Measurements from ENCODE around the gene RNU5B-1.

The RNU5B-1 gene

GRCh38 chr15:65329288-65329983 is 25.0 kb downstream of the RNU5B-1 start:
- DNase-seq: no peak

GRCh38 chr15:65329984-65330735 is 25.7 kb downstream of the RNU5B-1 start:
- no peak for DNase-seq

- DNase-seq: no peak
Observed at GRCh38 chr15:65330934-65331645, 26.6 kb downstream of the RNU5B-1 start.

GRCh38 chr15:65331811-65332210 is 27.3 kb downstream of the RNU5B-1 start:
- no peak for DNase-seq

GRCh38 chr15:65332391-65333147 is 28.1 kb downstream of the RNU5B-1 start:
- no peak for DNase-seq

GRCh38 chr15:65333148-65333820 is 28.8 kb downstream of the RNU5B-1 start:
- no peak for DNase-seq

- DNase-seq: no peak
Observed at GRCh38 chr15:65333856-65334255, 29.4 kb downstream of the RNU5B-1 start.

GRCh38 chr15:65334586-65335231 is 30.2 kb downstream of the RNU5B-1 start:
- DNase-seq: no peak

GRCh38 chr15:65335278-65336055 is 31.0 kb downstream of the RNU5B-1 start:
- DNase-seq: no peak

- DNase-seq: peak; percentile 15
Observed at GRCh38 chr15:65336493-65337435, 32.3 kb downstream of the RNU5B-1 start.

- no peak for DNase-seq
Observed at GRCh38 chr15:65337436-65338070, 33.1 kb downstream of the RNU5B-1 start.

GRCh38 chr15:65338366-65338765 is 33.9 kb downstream of the RNU5B-1 start:
- no peak for DNase-seq

GRCh38 chr15:65338823-65339222 is 34.3 kb downstream of the RNU5B-1 start:
- DNase-seq: no peak

- no peak for DNase-seq
Observed at GRCh38 chr15:65339416-65339815, 34.9 kb downstream of the RNU5B-1 start.

GRCh38 chr15:65339920-65340319 is 35.4 kb downstream of the RNU5B-1 start:
- no peak for DNase-seq

GRCh38 chr15:65342493-65342892 is 38.0 kb downstream of the RNU5B-1 start:
- DNase-seq: no peak

- no peak for DNase-seq
Observed at GRCh38 chr15:65343374-65343981, 39.0 kb downstream of the RNU5B-1 start.

- DNase-seq: no peak
Observed at GRCh38 chr15:65344214-65344913, 39.9 kb downstream of the RNU5B-1 start.

Measured in DMS 273 treated with DMSO at 0.1 percent for 48 hours (cell line).